ENCODE results near the gene PAX9. TPM values are rescaled to one million over a fixed set of nuclear protein-coding genes. Genes with fewer than 3 reads are reported as not detected.
A peak's percentile ranks its signal among the peaks of the same experiment; 100 is the strongest.

PAX9 gene
- total RNA-seq, 1 donor from 2014 or later: not detected

DNA sequence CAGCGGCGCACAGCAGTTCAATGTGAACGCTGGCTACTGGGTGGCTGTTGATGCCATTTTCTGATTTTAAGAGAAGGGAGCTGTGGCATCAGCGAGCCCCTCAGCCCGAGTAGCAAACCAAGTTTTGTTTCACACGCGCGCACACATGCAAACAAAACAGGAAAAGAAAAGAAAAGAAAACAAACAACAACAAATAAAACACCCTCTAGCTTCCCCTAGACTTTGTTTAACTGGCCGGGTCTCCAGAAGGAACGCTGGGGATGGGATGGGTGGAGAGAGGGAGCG lies 540 bp downstream of the PAX9 start:
- peaks cover 38% of the 10 kb centered on the region for H3K4me1 Mint-ChIP-seq (ENCODE audit: unreplicated experiment)
- H3K27ac Mint-ChIP-seq (ENCODE audit: unreplicated experiment): no peak overlapping the region
- no peaks in the 10 kb centered on the region for H3K9me3 Mint-ChIP-seq (ENCODE audit: unreplicated experiment)
- DNase-seq (ENCODE audit: low spot score): no peak
- peak overlapping the region; percentile 81 for H3K4me3 Mint-ChIP-seq (ENCODE audit: unreplicated experiment)
- peaks cover 40% of the 10 kb centered on the region for H3K27me3 Mint-ChIP-seq (ENCODE audit: unreplicated experiment)
- TF ChIP-seq, protein P1, sequence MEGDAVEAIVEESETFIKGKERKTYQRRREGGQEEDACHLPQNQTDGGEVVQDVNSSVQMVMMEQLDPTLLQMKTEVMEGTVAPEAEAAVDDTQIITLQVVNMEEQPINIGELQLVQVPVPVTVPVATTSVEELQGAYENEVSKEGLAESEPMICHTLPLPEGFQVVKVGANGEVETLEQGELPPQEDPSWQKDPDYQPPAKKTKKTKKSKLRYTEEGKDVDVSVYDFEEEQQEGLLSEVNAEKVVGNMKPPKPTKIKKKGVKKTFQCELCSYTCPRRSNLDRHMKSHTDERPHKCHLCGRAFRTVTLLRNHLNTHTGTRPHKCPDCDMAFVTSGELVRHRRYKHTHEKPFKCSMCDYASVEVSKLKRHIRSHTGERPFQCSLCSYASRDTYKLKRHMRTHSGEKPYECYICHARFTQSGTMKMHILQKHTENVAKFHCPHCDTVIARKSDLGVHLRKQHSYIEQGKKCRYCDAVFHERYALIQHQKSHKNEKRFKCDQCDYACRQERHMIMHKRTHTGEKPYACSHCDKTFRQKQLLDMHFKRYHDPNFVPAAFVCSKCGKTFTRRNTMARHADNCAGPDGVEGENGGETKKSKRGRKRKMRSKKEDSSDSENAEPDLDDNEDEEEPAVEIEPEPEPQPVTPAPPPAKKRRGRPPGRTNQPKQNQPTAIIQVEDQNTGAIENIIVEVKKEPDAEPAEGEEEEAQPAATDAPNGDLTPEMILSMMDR (IDR thresholded peaks at IDR 0.05; ENCODE audit: unreplicated experiment): no peak
- H3K36me3 Mint-ChIP-seq (ENCODE audit: low read depth, unreplicated experiment): no peaks in the 10 kb centered on the region

DNA sequence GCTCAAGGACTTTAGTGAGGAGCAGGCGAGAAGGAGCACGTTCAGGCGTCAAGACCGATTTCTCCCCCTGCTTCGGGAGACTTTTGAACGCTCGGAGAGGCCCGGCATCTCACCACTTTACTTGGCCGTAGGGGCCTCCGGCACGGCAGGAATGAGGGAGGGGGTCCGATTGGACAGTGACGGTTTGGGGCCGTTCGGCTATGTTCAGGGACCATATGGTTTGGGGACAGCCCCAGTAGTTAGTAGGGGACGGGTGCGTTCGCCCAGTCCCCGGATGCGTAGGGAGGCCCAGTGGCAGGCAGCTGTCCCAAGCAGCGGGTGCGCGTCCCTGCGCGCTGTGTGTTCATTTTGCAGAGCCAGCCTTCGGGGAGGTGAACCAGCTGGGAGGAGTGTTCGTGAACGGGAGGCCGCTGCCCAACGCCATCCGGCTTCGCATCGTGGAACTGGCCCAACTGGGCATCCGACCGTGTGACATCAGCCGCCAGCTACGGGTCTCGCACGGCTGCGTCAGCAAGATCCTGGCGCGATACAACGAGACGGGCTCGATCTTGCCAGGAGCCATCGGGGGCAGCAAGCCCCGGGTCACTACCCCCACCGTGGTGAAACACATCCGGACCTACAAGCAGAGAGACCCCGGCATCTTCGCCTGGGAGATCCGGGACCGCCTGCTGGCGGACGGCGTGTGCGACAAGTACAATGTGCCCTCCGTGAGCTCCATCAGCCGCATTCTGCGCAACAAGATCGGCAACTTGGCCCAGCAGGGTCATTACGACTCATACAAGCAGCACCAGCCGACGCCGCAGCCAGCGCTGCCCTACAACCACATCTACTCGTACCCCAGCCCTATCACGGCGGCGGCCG lies 1.1 kb downstream of the PAX9 start:
- H3K4me1 Mint-ChIP-seq (ENCODE audit: unreplicated experiment): peaks cover 41% of the 10 kb centered on the region

DNA sequence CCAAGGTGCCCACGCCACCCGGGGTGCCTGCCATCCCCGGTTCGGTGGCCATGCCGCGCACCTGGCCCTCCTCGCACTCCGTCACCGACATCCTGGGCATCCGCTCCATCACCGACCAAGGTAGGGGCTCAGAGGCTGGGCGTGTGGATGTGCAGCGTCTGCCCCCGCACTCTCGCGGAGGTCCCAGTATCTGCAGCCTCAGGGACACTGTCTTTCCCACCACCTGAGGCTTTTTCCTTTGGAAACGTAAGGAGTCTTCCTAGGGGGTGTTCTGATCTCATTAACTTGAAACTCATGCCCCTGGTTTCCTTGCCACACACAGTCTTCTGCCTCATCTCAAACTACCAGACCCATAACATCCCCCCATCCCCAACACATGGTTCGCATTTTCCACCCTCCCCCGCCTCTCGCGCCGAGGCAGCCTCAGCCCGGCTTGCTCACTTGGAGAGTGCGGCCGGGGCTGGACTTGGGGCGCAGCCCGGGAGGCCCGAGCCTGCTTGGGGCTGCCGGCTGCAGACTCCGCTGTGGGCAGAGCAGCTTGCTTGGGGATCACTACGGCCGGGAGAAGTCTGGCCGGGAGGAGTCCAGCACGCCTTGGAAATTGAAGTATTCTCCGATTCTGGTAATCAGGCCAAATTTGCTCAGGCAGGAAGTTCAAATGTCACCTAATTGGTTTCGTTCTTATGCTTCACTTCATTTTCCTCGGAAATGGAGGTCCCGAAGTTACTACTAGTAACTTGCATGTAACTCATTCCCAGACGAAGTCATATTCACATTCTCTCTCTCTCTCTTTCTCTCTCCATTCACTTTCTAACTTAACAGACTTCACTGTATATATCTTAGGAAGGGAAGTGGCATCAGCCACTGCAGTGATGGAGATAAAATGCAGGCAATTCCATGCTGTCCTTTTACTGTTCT lies 2.0 kb downstream of the PAX9 start:
- H3K4me1 Mint-ChIP-seq (ENCODE audit: unreplicated experiment): peaks cover 41% of the 10 kb centered on the region
- no peaks in the 10 kb centered on the region for H3K9me3 Mint-ChIP-seq (ENCODE audit: unreplicated experiment)
- no peak for DNase-seq (ENCODE audit: low spot score)
- peak overlapping the region; percentile 48 for H3K27ac Mint-ChIP-seq (ENCODE audit: unreplicated experiment)
- no peaks in the 10 kb centered on the region for H3K36me3 Mint-ChIP-seq (ENCODE audit: low read depth, unreplicated experiment)
- peak overlapping the region; percentile 73 for H3K4me3 Mint-ChIP-seq (ENCODE audit: unreplicated experiment)
- H3K27me3 Mint-ChIP-seq (ENCODE audit: unreplicated experiment): peaks cover 40% of the 10 kb centered on the region
- TF ChIP-seq, protein P1 (IDR thresholded peaks at IDR 0.05; ENCODE audit: unreplicated experiment): no peak

More for the DNA sequence above, 1.1 kb downstream of the PAX9 start:
- peaks cover 40% of the 10 kb centered on the region for H3K27me3 Mint-ChIP-seq (ENCODE audit: unreplicated experiment)
- no peak overlapping the region for H3K27ac Mint-ChIP-seq (ENCODE audit: unreplicated experiment)
- H3K36me3 Mint-ChIP-seq (ENCODE audit: low read depth, unreplicated experiment): no peaks in the 10 kb centered on the region
- peak; percentile 44 for DNase-seq (ENCODE audit: low spot score)
- peak overlapping the region; percentile 81 for H3K4me3 Mint-ChIP-seq (ENCODE audit: unreplicated experiment)
- TF ChIP-seq, protein P1 (IDR thresholded peaks at IDR 0.05; ENCODE audit: unreplicated experiment): no peak
- no peaks in the 10 kb centered on the region for H3K9me3 Mint-ChIP-seq (ENCODE audit: unreplicated experiment)

DNA sequence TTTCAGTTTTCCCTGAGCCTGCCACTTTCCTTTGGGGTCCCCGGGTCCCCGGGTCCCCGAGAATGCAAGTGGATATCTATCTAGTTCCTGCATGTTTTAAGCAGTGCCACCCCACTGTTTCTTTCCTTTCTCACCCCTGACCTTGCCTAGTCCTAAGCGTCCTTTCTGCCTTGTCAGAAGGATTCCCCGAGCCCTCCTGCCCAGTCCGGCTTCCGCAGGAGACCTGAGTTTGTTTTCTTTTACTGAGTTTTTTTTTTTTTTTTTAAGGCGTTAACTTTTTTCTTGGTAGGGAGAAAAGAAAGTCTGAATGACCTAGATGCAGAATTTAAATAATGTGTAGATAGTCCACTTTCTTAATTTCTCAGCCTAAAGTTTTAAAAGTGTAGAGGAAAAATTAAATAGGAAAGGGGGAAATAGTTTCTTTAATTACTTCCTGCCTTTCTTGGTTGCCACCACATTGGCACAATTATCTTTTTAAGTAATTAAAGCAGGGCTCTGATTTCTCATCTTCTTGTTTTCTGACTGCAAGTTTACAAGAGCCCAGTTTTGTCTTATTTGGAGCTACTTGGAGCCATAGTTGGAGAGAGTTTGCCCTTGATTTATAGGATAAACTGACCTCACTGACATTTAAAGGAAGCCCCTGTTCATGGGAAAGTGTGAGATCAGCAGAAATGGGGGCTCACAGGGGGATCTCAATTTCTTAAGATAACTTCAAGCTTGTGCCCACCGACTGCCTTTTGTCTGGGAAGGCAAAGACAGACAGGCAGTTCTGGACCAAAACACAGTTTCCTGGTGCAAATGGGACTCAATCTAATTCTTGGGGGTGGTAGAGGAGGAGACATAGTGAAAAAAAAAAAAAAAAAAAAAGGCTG lies 2.9 kb downstream of the PAX9 start:
- H3K4me3 Mint-ChIP-seq (ENCODE audit: unreplicated experiment): peak overlapping the region; percentile 73
- H3K9me3 Mint-ChIP-seq (ENCODE audit: unreplicated experiment): no peaks in the 10 kb centered on the region
- DNase-seq (ENCODE audit: low spot score): no peak
- TF ChIP-seq, protein P1 (IDR thresholded peaks at IDR 0.05; ENCODE audit: unreplicated experiment): no peak
- no peak overlapping the region for H3K27ac Mint-ChIP-seq (ENCODE audit: unreplicated experiment)
- H3K4me1 Mint-ChIP-seq (ENCODE audit: unreplicated experiment): peaks cover 36% of the 10 kb centered on the region
- H3K27me3 Mint-ChIP-seq (ENCODE audit: unreplicated experiment): peaks cover 34% of the 10 kb centered on the region
- no peaks in the 10 kb centered on the region for H3K36me3 Mint-ChIP-seq (ENCODE audit: low read depth, unreplicated experiment)
